ENCODE data around the gene FBLN2. TPM values are rescaled to one million over a fixed set of nuclear protein-coding genes. Genes with fewer than 3 reads are reported as not detected.

Gene FBLN2
- total RNA-seq, 1 experiment from 2014 or later: 0.05 TPM

DNA sequence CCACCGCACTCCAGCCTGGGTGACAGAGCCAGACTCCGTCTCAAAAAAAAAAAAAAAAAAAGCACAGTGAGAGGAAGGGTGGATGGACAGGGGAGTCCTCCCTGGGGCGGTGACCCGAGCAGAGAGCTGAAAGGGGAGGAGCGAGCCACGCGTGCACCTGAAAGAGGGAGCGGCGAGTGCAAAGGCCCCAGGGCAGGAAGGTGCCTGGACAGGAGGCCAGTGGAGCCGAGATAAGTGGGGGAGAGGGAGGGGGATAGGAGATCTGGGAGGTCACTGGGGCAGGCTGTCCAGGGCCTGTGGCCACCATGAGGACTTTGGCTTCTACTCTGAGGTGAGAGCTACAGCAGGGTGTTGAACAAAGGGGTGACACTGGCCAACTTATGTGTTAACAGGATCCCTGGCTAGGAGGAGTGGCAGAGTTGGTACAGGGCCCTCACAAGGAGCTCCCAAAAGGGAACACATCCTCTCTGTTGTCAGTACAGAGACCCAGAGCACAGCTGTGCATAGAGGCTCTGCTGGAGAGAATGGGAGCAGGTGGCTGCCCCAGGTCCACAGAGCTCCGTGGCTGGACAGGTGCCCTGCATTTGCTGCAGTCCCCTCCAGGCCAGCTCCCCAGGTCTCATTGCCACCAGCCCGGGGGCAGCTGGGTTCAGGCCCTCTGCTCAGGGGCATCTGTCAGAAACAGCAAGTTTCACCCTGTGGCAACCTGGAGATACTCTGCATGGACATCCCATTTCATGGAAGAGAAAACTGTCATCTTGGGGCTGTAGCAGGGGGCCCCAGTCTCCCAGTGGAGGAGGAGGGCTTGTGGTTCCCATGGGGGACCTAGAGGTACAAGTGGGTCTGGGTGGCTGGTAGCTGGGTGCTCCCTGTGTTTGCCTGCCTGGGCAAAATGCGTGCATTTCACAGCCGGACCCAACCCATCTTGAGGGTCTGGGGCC lies 28.5 kb downstream of the FBLN2 start:
- DNase-seq (ENCODE audit: low read depth): no peak

DNA sequence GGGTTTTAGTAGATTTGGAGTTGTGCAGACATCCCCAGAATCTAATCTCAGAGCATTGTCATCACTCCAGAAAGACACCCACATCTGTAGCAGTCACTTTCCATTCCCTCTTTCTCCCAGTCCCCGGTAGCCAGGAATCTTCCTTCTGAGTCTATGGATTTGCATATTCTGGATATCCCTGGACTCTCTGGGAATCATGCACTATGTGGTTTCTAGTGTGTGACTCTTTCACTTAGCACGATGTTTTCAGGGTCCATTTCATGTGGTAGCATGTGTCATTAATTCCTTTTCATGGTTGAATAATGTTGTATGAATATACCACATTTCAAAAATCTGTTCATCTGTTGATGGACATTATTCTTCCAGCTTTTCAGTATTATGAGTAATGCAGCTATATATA lies 29.3 kb downstream of the FBLN2 start:
- no peak for DNase-seq (ENCODE audit: low read depth)

DNA sequence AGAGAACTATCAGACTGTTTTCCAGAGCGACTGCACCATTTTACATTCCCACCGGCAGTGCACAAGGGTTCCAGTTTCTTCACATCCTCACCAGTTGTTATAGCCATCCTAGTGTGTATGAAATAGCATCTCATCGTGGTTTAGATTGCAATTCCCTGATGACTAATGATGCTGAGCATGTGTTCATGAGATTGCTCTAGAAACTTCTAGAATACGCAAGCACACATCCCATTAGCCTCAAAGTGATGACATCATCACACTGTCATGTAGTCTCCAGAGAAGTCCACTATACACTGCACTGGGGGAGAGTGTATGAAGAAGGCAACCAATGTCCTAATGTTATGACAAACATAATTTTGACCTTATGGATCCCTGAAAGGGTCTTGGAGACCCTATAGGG lies 30.1 kb downstream of the FBLN2 start:
- DNase-seq (ENCODE audit: low read depth): peak; percentile 47

DNA sequence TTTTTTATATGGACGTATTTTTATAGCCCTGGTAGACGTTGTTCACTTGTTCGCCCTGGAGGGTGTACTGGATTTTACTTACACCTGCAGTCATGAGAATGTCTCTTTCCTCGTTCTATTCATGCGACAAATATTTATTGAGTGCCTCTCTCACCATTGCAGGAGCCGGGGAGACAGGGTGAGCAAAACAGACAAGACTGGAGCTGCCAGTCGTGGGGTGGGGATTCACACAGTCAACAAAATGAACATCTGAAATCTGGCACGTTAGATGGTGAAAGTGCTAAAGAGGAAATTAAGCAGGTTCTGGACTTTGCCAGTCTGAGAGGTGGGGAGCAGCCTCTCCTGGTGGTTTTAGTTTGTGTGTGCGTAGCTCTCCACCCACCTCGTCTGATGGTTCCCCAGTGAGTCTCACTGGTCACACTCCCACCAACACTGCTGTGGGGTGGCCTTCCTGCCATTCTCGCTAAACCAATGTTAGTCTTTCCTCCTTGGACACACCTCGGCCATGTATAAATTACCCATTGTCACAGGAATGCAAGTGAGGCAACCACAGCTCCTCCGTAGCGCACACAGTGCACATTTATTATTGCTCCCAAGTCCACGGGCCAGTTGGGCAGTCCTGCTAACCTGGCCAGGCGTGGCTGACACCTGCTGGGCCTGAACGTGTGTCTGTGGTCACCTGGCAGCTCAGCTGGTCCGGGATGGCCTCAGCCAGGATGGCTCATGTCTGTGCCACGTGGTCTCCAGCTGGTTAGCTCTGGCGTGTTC lies 31.5 kb downstream of the FBLN2 start:
- DNase-seq (ENCODE audit: low read depth): no peak

DNA sequence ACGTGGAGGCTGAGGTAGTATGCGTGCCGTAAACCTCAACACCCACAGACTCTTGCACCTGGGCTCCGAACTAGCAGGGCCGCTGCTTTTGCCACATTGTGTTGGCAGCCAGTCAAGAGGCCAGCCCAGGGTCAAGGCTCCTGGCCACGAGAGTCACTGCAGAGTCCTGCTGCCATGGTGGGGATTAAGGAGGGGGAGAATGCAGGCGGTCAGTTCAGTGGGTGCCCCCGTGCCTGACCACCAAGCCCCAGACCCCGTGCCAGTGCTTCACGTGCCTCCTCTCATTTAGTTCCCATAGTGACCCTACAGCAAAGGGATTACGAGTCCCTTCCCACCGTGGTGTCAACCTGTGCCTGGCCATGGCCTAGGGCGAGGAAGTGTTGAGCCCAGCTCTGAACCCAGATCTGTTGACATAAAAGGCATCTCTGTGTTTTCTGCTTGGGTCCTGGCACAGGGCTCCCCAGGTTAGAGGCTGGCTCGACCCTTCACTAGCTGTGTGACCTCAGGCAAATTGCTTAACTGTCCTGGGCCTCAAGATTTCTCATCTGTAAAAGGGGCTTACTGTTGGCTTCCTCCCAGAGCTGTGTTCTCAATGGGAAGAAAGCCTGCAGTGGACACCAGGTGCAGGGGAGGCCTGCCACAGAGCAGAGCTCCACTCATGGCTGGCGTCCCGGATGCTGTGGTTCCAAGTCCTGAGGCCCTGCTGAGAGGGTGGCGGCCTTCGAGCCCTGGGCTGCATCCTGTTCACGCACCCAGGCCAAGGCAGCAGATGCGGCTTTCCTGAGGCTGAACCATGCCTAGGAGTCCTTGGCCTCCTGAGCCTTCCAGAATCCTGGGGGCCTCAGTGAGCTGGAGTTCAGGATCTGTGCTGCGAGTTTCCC lies 32.8 kb downstream of the FBLN2 start:
- DNase-seq (ENCODE audit: low read depth): peak; percentile 19

DNA sequence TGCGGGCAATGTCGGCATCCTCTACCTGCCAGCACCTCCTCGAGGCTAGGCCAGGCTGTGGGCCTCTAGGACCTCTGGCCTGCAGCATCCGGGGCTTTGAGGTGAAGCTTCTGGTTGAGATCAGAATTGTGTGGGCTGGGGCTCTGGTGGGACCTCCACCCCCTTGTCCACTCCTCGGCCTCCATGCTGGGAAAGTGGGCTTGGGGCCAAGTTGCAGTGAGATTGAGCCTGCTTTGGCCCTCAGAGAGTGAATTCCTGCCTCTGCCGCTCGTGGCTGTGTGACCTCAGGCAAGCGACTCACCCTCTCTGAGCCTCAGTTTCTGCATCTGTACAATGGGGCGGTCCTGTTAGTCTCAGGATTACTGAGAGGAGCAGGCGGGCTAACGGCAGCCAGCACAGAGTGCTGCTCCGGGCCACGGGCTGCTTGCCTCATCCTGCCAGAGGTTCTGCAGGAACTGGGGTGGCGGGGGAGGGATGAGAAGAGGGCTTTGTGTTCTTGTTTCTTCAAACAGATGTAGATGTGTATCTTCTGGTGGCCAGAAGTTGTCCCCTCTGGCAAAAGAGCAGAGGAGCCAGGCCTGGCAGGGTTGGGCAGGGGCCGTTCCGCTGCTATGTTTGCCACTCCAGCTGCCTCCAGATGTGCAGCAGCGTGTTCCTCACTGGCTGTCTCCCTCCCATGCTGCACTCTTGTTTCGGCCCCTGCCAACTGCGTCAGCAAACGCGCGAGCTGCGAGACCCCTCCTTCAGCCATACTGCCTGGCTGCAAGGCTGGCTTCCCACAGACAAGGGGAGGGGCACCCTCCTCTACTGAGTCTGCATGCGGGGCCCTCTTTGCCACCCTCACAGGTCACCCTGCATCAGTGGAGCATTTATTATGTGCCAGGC lies 33.7 kb downstream of the FBLN2 start:
- no peak for DNase-seq (ENCODE audit: low read depth)

DNA sequence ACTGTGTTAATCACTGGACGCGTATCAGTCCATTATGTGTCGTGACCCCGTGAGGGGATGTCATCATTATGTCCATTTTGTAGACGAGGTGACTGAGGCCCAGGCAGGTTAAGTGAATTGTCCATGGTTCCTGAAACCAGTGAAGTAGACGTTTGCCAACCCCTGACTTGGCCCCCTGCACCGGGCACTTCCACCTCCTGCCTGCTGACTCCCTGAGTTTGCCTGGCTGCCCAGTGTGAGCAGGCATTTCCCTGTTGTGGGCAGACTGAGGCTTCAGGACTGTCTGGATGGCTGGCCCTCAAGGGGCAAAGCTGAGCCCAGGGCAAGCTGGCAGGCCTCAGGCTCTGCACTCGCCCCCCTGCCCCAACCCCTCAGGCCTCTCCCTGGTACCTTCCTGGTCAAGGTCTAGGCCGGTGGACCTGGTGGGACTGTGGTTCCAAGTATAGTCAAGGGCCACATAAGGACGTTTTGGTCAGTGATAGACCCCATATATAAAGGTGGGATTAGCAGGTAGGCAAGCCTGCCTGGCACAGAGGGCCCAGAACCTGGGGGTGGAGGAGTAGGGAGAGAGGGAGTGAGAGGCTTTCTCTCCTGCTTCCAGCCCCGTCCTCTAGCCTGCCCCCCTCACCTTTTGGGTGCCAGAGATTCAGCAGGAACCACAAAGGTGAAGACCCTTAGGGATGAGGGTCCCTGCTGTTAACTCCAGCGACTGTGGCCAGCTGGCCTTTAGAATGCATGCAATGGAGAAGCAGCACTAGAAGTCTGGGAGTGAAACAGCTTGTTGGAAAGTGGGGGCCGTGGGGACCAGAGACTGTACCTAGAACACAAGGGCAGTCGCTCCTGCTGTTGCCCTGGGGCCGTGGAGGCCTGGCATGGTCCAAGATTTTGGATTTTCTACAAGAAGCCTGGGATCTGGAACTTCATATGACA lies 34.6 kb downstream of the FBLN2 start:
- no peak for DNase-seq (ENCODE audit: low read depth)

DNA sequence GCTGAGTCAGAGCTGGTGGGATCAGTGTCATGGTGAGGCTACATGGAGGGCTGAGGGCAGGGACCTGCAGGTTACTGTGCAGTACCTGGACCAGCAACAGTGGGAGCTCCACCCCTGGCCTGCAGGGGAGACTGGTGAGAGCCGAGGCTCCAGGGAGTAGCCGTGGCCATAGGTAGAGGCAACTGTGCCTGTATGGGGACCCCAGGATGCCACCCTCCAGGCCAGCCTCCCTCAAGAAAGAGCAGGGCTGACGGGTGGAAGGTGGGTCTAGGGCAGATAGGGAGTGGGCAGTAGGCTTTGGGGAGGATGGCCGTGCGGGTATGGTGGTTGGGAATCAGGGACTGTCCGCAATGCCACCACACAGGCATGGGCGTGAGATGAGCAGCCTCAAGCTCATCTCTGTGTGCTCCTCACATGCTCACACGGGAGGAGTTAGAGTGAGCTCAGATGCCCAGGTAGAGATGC lies 35.5 kb downstream of the FBLN2 start:
- no peak for DNase-seq (ENCODE audit: low read depth)

DNA sequence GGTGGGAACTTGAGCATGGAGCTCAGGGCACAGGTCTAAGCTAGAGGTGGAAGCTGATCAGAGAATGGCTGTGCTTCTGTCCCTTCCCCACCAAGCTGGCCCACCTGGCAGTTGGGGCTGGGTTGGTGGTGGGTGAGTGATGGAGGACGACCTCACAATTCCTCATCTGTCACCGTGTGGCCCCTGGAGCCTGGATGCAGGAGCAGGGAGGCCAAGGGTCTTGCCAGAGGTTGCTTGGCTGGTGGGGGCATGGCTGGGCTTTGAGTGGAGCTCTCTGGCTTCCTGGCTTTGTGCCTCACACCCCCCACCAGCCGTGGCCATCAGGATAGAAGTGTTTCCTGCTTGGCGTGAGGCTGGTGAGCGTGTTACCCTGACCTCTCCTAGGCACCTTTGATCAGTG lies 36.0 kb downstream of the FBLN2 start:
- DNase-seq (ENCODE audit: low read depth): no peak

DNA sequence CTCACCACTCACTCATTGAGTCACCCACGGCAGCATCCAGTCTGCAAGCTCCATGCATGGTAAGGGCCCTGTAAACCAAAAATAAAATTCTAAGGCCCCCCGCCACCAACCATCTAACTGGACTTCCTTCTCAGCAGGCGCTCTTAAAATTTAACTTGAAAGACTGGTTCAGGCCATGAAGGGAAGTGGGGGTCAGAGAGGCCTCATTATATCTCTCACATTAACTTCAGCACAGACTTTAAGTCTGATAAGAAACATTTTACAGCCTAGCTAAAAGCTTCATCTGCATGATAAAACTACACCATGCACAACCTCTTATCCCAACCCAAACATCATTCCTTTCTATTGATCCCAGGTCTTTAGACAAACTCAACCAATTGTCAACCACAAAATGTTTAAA lies 38.5 kb downstream of the FBLN2 start:
- no peak for DNase-seq (ENCODE audit: low read depth)

DNA sequence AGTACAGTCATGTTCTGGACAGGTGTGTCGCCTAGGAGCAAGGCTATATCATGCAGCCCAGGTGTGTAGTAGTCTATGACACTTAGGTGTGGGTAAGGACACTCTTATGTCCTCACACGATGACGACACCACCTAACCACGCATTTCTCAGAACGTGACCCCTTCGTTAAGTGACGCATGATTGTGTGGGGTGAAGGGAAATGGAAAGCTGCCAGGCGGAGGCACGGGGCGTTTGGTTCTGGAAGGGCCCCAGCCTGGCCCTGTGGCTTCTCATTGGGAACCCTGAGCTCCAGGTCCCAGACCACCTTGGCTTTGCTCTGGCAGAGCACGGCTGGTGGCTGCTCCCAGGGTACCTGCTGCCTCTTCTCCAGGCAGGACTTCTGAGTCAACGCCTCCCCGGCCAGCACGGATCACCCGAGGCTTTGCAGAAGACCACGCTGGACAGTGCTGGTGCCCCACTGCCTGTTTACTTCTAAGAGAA lies 39.3 kb downstream of the FBLN2 start:
- DNase-seq (ENCODE audit: low read depth): no peak

DNA sequence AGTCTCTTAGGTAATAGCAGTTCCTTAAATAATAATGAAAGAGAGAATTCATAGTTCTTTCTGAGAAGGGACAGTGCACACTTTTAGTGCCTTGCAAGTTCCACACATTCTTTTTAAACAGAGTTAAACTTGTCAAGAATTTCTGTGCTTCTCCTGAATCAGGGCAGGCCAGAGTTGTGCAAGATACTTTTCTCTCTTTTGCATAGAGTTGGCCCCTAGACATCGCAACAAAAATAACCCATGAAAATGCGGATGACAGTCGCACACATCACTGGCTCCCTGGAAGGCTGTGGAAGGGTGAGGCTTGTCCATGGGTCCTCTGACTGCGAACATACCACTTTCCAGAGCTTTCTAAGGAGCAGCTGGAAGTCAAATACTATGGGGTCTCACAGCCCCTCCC lies 40.1 kb downstream of the FBLN2 start:
- no peak for DNase-seq (ENCODE audit: low read depth)

DNA sequence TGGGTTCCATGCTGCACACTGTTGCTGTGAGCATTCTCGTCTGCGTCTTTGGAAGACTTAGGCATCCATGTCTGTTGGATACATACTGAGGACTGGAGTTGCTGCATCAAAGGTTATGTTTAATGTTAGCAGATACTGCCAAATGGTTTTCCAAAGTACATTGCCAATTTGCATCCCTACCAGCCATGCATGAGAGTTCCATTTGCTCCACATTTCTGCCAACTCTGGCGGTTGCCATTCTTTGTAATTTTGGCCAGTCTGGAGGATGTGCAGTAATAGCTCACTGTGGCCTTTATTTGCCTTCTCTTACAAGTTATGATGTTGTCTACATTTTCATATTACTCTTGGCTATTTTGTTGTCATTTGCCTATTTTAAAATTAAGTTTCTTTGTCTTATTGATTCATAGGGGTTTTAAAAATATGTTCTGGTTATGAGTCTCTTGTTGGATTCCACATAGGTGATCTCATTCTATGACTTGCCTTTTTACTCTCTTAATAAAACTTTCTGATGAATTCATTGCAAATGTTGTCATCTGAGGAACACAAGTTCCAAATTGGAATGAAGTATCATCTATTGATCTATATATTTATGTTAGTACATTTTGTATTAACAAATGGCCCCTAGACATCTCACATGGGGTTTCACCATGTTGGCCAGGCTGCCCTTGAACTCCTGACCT lies 42.1 kb downstream of the FBLN2 start:
- no peak for DNase-seq (ENCODE audit: low read depth)

DNA sequence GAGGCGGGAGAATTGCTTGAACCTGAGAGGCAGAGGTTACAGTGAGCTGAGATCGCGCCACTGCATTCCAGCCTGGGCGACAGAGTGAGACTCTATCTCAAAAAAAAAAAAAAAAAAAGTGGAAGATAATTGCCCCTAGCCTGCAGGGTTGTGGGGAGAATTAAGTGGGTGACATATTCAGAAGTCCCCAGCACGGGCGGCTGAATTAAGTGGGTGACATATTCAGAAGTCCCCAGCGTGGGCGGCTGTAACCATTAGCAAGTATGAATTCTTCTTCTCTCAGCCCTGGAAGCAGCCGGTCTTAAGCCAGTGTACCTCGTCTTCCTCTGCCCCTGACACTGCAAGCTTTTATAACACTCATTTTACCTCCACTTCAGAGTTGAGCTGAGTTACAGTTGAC lies 44.7 kb downstream of the FBLN2 start:
- no peak for DNase-seq (ENCODE audit: low read depth)

DNA sequence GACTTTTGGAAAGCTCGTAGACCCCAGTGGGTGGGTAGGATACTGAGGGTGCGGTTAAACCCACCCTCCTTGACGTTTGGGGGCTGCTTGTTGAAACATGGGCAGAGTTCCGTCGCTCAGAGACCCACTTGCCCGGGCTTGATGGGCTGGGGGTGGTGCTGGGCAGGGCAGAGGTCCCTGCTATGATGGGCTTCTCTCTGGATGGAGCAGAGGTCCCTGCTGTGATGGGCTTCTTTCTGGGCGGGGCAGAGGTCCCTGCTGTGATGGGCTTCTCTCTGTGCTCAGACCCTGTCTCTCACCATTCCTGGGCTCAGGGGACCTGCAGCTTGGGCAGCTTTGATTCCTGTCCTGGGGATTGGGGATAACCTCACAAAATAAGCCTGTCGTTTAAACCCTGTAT lies 45.2 kb downstream of the FBLN2 start:
- DNase-seq (ENCODE audit: low read depth): no peak

DNA sequence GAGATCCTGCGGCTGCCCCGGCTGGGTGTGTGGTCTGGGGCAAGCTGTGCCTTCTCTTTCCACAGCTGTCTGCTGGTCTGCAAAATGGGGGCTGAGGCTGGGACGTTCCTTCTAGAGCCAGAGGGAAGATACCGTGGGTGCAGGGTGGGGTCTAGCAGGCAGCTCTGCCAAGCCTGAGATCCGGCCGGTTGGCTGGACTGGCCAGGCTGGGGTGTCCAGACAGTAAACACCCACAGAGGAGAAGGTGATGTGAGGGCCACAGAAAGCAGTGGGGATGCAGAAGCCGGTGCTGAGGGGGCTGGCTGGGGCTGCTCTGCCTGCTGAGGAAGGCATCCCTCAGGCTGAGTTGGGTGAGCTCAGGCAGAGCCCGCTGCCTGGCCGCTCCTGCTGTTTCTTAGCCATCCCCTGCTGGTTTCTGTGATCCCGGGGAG lies 46.1 kb downstream of the FBLN2 start:
- DNase-seq (ENCODE audit: low read depth): no peak

DNA sequence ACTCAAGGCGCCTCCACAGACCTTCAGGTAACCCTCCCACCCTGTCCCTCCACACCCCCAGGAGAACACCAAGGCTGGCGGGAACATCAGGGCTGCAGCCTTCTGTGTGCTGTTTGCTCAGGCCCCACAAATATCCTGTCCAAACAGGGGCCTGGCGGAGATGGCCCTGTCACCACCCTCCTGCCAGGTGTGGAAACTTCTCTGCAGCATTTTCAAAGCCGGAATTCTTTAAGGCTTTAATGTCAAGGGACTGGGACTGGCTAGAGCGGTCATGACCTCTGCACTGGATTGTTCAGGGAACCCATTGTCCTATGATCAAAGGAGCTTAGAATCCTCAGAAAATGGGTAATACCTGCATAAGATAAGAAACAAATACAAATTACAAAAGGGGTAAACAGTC lies 46.6 kb downstream of the FBLN2 start:
- no peak for DNase-seq (ENCODE audit: low read depth)

DNA sequence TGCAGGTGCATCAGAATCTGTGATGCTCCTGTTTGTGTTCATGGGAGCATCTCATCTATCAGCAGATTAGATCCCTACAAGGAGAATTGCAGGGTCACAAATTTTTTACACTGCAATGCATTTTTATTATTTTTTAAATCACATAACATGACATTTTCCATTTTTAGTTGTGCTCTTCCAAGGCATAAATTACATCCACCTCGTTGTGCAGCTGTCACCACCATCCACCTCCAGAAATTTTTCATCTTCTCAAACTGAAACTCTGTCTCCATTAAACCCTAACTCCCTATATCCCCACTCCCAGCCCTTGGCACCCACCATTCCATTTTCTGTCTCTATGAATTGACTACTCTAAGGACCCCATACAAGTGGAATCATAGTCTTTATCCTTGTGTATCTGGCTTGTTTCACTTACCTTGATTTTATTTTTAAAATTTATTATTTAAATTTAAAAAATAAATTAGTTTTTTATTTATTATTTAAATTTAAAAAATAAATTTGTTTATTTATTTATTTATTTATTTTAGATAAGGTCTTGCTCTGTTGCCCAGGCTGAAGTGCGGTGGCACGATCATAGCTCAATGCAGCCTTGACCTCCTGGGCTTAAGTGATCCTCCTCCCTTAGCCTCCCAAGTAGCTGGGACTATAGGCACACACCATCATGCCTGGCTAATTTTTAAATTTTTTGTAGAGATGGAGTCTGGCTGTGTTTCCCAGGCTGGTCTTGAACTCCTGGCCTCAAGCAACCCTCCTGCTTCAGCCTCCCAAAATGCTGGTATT lies 47.7 kb downstream of the FBLN2 start:
- no peak for DNase-seq (ENCODE audit: low read depth)

Measured in HT1080 (cell line).